Smooth muscle cell (in vitro differentiated cells): ENCODE results near the gene OPALIN. TPM values are rescaled to one million over a fixed set of nuclear protein-coding genes. Genes with fewer than 3 reads are reported as not detected.

Source experiments
- DNase-seq: peaks from one replicate; lab custom pipeline; 2025; ENCODE audit not compliant: unreplicated experiment; lab: John Stamatoyannopoulos, UW
- H2AFZ ChIP-seq: fragments of 200-600 bp; sonication (generic); 2 replicates; pipeline ENCODE4 v1.6.0; 2016; ENCODE audit warnings: antibody characterized with exemption, low read depth, mild to moderate bottlenecking
- H3F3A ChIP-seq: fragments of 200-600 bp; sonication (generic); 2 replicates; pipeline ENCODE4 v1.6.0; 2017; ENCODE audit warnings: antibody characterized with exemption, low read depth
- H3K27ac ChIP-seq: fragments of 200-600 bp; sonication (generic); 2 replicates; pipeline ENCODE4 v1.5.1; 2016; ENCODE audit warnings: low read depth, mild to moderate bottlenecking
- H3K27me3 ChIP-seq: fragments of 200-600 bp; sonication (generic); 2 replicates; pipeline ENCODE4 v1.6.1; 2016; ENCODE audit warnings: low read depth, mild to moderate bottlenecking
- H3K36me3 ChIP-seq: fragments of 200-600 bp; sonication (generic); 2 replicates; pipeline ENCODE4 v1.5.1; 2016; ENCODE audit warnings: low read depth
- H3K4me1 ChIP-seq: fragments of 200-600 bp; sonication (generic); 2 replicates; pipeline ENCODE4 v1.5.1; 2016; ENCODE audit warnings: low read depth
- H3K4me2 ChIP-seq: fragments of 200-600 bp; sonication (generic); 2 replicates; pipeline ENCODE4 v1.6.0; 2016; ENCODE audit warnings: mild to moderate bottlenecking
- H3K4me3 ChIP-seq: fragments of 200-600 bp; sonication (generic); 2 replicates; pipeline ENCODE4 v1.5.1; 2016; ENCODE audit warnings: mild to moderate bottlenecking
- H3K79me2 ChIP-seq: fragments of 200-600 bp; sonication (generic); 2 replicates; pipeline ENCODE4 v1.6.0; 2016; ENCODE audit warnings: low read depth, mild to moderate bottlenecking
- H3K9ac ChIP-seq: fragments of 200-600 bp; sonication (generic); 2 replicates; pipeline ENCODE4 v1.6.0; 2016; ENCODE audit warnings: low read depth
- H3K9me3 ChIP-seq: fragments of 200-600 bp; sonication (generic); replicated peaks from 2 replicates; pipeline ENCODE4 v1.5.1; 2016; ENCODE audit warnings: low read depth
- H4K20me1 ChIP-seq: fragments of 200-600 bp; sonication (generic); 2 replicates; pipeline ENCODE4 v1.6.0; 2016; ENCODE audit warnings: low read depth
- CTCF ChIP-seq: fragments of 200-600 bp; sonication (generic); IDR thresholded peaks from 2 replicates; pipeline ENCODE4 v1.5.1; 2017; ENCODE audit warnings: borderline replicate concordance, mild to moderate bottlenecking, antibody characterized with exemption; ENCODE audit not compliant: insufficient read depth, poor library complexity, severe bottlenecking
- WGBS: methylation state at CpG from one replicate; pipeline ENCODE4 v1.1.7; 2016; ENCODE audit warnings: low lambda C conversion rate; 5-methylcytosine and 5-hydroxymethylcytosine counted together
- polyA plus RNA-seq: library from polyadenylated mRNA; unstranded; fragments of >200 nt; fragmentation: Nextera tagmentation; extraction: Ambion mirVana; gene quantifications from 2 replicates; pipeline ENCODE4 v1.2.1, GENCODE V29; 2016
- total RNA-seq: library from RNA; depleted of rRNA; stranded (reverse); fragments of >200 nt; gene quantifications from 2 replicates; pipeline ENCODE4 v1.2.3, GENCODE V29; 2014

The OPALIN gene
- total and polyA plus RNA-seq, 2 experiments from 2014 or later, result not detected

GRCh38 chr10:96299383-96299782, 59.4 kb downstream of the OPALIN start:
- no peaks in the 10 kb centered on the region for H3K9me3 ChIP-seq
- WGBS, result 84% methylated on average over 5 of the region's 5 CpGs

GRCh38 chr10:96298362-96298761, 60.4 kb downstream of the OPALIN start:
- no peak for DNase-seq
- WGBS, result 91% methylated on average over 3 of the region's 3 CpGs
- no peak overlapping the region for H3K27ac ChIP-seq
- H2AFZ ChIP-seq, result no peak overlapping the region
- peaks cover 7% of the 10 kb centered on the region for H3K27me3 ChIP-seq
- H3K79me2 ChIP-seq, result no peaks in the 10 kb centered on the region
- no peak overlapping the region for H3K4me2 ChIP-seq
- no peaks in the 10 kb centered on the region for H3K36me3 ChIP-seq
- no peaks in the 10 kb centered on the region for H3F3A ChIP-seq
- TF ChIP-seq CTCF, result no peak
- H3K9ac ChIP-seq, result no peak overlapping the region
- no peaks in the 10 kb centered on the region for H4K20me1 ChIP-seq
- H3K4me3 ChIP-seq, result no peak overlapping the region
- H3K4me1 ChIP-seq, result no peaks in the 10 kb centered on the region
- no peaks in the 10 kb centered on the region for H3K9me3 ChIP-seq

More at GRCh38 chr10:96299383-96299782, 59.4 kb downstream of the OPALIN start:
- no peak for DNase-seq
- Histone ChIP-seq H3K79me2 (no peaks in the 10 kb centered on the region), H3K36me3 (no peaks in the 10 kb centered on the region), H3K27me3 (peaks cover 7% of the 10 kb centered on the region), H3K4me2 (no peak overlapping the region), H2AFZ (no peak overlapping the region), H3K9ac (no peak overlapping the region), H4K20me1 (no peaks in the 10 kb centered on the region), H3K4me3 (no peak overlapping the region), H3F3A (no peaks in the 10 kb centered on the region), H3K4me1 (no peaks in the 10 kb centered on the region), H3K27ac (no peak overlapping the region)
- no peak for TF ChIP-seq CTCF

GRCh38 chr10:96297486-96297885, 61.3 kb downstream of the OPALIN start:
- no peak for DNase-seq
- H3K36me3 ChIP-seq, result no peaks in the 10 kb centered on the region
- H3K27ac ChIP-seq, result no peak overlapping the region
- H3K27me3 ChIP-seq, result peaks cover 7% of the 10 kb centered on the region
- H3F3A ChIP-seq, result no peaks in the 10 kb centered on the region
- no peaks in the 10 kb centered on the region for H3K9me3 ChIP-seq
- H2AFZ ChIP-seq, result no peak overlapping the region
- no peak overlapping the region for H3K4me2 ChIP-seq
- no peaks in the 10 kb centered on the region for H3K4me1 ChIP-seq
- no peak overlapping the region for H3K9ac ChIP-seq
- TF ChIP-seq CTCF, result no peak
- H3K79me2 ChIP-seq, result no peaks in the 10 kb centered on the region
- H4K20me1 ChIP-seq, result no peaks in the 10 kb centered on the region
- 90% methylated on average over 2 of the region's 2 CpGs for WGBS
- no peak overlapping the region for H3K4me3 ChIP-seq

GRCh38 chr10:96295475-96295874, 63.3 kb downstream of the OPALIN start:
- H3K36me3 ChIP-seq, result no peaks in the 10 kb centered on the region
- no peaks in the 10 kb centered on the region for H3K9me3 ChIP-seq
- peaks cover 7% of the 10 kb centered on the region for H3K27me3 ChIP-seq
- H2AFZ ChIP-seq, result no peak overlapping the region
- no peaks in the 10 kb centered on the region for H3K4me1 ChIP-seq
- H3K4me2 ChIP-seq, result no peak overlapping the region
- no peak for TF ChIP-seq CTCF
- WGBS, result 83% methylated on average over 4 of the region's 4 CpGs
- H3K4me3 ChIP-seq, result no peak overlapping the region
- H3F3A ChIP-seq, result no peaks in the 10 kb centered on the region
- no peak for DNase-seq
- no peaks in the 10 kb centered on the region for H3K79me2 ChIP-seq
- H4K20me1 ChIP-seq, result no peaks in the 10 kb centered on the region
- no peak overlapping the region for H3K9ac ChIP-seq
- no peak overlapping the region for H3K27ac ChIP-seq
